Caco-2 (cell line): ENCODE results near the gene SLC31A2. TPM values are rescaled to one million over a fixed set of nuclear protein-coding genes. Genes with fewer than 3 reads are reported as not detected.

Source experiments
- BruUV-seq: library from RNA; stranded (reverse); fragments of 400-500 nt; replicated peaks from 2 replicates; lab custom pipeline; 2021; lab: Mats Ljungman, UMichigan
- CTCF ChIA-PET: fragments of 300-600 bp; sonication (Branson Sonifier 250); formaldehyde crosslinking; loops from one replicate; lab custom pipeline; 2022; ENCODE audit warnings: antibody characterized with exemption; lab: Charles Lee
- POLR2A ChIA-PET: fragments of 300-600 bp; sonication (Branson Sonifier 250); formaldehyde crosslinking; loops from one replicate; lab custom pipeline; 2022; ENCODE audit warnings: antibody characterized with exemption; lab: Charles Lee
- DNase-seq, 2 experiments: peaks; one replicate each; pipeline versions ENCODE4 v3.0.0 to v3.0.0-alpha.2; 2020 to 2022
- H3K27me3 ChIP-seq: replicated peaks from 2 replicates; pipeline ENCODE4 v1.6.0; 2011; ENCODE audit warnings: low read length; ENCODE audit not compliant: control insufficient read depth, insufficient read depth
- H3K36me3 ChIP-seq: 2 replicates; pipeline ENCODE4 v1.5.1; 2011; ENCODE audit warnings: low read length; ENCODE audit not compliant: control insufficient read depth, insufficient read depth
- H3K4me1 ChIP-seq: fragments of 250-450 bp; sonication (Bioruptor Pico); 2 replicates; pipeline ENCODE4 v1.5.1; 2020; ENCODE audit warnings: mild to moderate bottlenecking
- H3K4me3 ChIP-seq: 2 replicates; pipeline ENCODE4 v1.5.1; 2011; ENCODE audit warnings: low read depth, mild to moderate bottlenecking, control low read depth, low read length
- H3K9me3 ChIP-seq: fragments of 250-450 bp; sonication (Bioruptor Pico); 2 replicates; pipeline ENCODE4 v1.5.1; 2020; ENCODE audit warnings: mild to moderate bottlenecking, moderate library complexity
- H3K27ac Mint-ChIP-seq: one replicate; pipeline ENCODE4 v1.8.0; 2022; ENCODE audit warnings: mixed read lengths; ENCODE audit not compliant: unreplicated experiment
- H3K27me3 Mint-ChIP-seq: one replicate; pipeline ENCODE4 v1.8.0; 2022; ENCODE audit warnings: mixed read lengths; ENCODE audit not compliant: insufficient read depth, unreplicated experiment
- H3K36me3 Mint-ChIP-seq: one replicate; pipeline ENCODE4 v1.8.0; 2022; ENCODE audit warnings: mild to moderate bottlenecking, mixed read lengths; ENCODE audit not compliant: insufficient read depth, unreplicated experiment
- H3K4me1 Mint-ChIP-seq: one replicate; pipeline ENCODE4 v1.8.0; 2022; ENCODE audit warnings: low read depth, mixed read lengths; ENCODE audit not compliant: unreplicated experiment
- H3K4me3 Mint-ChIP-seq: one replicate; pipeline ENCODE4 v1.8.0; 2022; ENCODE audit warnings: mild to moderate bottlenecking, moderate library complexity, mixed read lengths; ENCODE audit not compliant: unreplicated experiment
- H3K9me3 Mint-ChIP-seq: one replicate; pipeline ENCODE4 v1.8.0; 2022; ENCODE audit warnings: mixed read lengths; ENCODE audit not compliant: unreplicated experiment
- CTCF ChIP-seq, 2 experiments: fragments of 200-600 bp in 1 of 2; IDR thresholded peaks; 1 replicate in 1 of 2; 2 replicates in 1 of 2; pipeline versions ENCODE4 v1.5.1 to v1.8.0; 2011 to 2022; ENCODE audit warnings: antibody characterized with exemption in 1 of 2, control low read depth in 1 of 2, inconsistent platforms in 1 of 2, low read depth in 1 of 2, low read length in 1 of 2, mild to moderate bottlenecking in 1 of 2, moderate library complexity in 1 of 2; ENCODE audit not compliant: insufficient read depth in 1 of 2, severe bottlenecking in 1 of 2, unreplicated experiment in 1 of 2
- intact Hi-C: fragments of 100-400 bp; cut with micrococcal nuclease; formaldehyde crosslinking; loops from one replicate; pipeline ENCODE4 v1.10.0; 2022; ENCODE audit not compliant: unreplicated experiment
- total RNA-seq: library from RNA; stranded (reverse); gene quantifications from 2 replicates; pipeline ENCODE4 v1.2.3, GENCODE V29; 2022

SLC31A2 gene
- total RNA-seq, 1 experiment from 2014 or later: 5.1 TPM

DNA sequence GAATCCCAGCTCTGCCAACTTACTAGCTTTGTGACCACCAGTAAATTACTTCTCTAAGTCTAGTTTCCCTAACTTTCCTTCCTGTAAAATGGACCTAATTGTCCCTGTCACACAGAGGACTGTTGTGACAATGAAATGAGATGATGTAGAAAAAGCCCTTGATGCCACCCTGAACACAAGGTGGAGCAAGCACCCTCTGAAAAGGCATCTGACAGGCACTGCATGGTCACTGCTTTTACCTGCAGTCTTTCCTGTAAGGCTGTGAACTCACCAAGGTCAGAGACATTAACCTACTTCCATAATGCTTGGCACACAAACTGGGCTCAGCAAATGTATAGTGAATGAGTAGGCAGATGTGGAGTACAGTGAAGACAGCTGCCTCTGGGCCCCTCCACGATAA is 6.1 kb downstream of the SLC31A2 start:
- Mint-ChIP-seq H3K9me3 (no peaks in the 10 kb centered on the region), H3K36me3 (peaks cover 13% of the 10 kb centered on the region), H3K27me3 (no peaks in the 10 kb centered on the region), H3K4me1 (peaks cover 16% of the 10 kb centered on the region), H3K27ac (no peak overlapping the region), H3K4me3 (no peak overlapping the region)
- POLR2A ChIA-PET: no interaction called here
- no TSS peak for BruUV-seq
- H3K4me1 ChIP-seq: peaks cover 11% of the 10 kb centered on the region
- TF ChIP-seq CTCF (IDR thresholded peaks at IDR 0.05; ENCODE audit: insufficient read depth in 1 of 2, low read depth in 1 of 2, low read length in 1 of 2, severe bottlenecking in 1 of 2, unreplicated experiment in 1 of 2): no peak
- H3K36me3 ChIP-seq: peaks cover 3% of the 10 kb centered on the region; the same call in 1 of the 2 replicates
- H3K27me3 ChIP-seq: no peaks in the 10 kb centered on the region
- intact Hi-C loops: no loop called here
- CTCF ChIA-PET: no interaction called here
- H3K9me3 ChIP-seq: no peaks in the 10 kb centered on the region
- DNase-seq: no peak
- no peak overlapping the region for H3K4me3 ChIP-seq

- peaks cover 21% of the 10 kb centered on the region for H3K36me3 Mint-ChIP-seq
- no peaks in the 10 kb centered on the region for H3K27me3 Mint-ChIP-seq
- H3K9me3 ChIP-seq: no peaks in the 10 kb centered on the region
- H3K4me3 Mint-ChIP-seq: no peak overlapping the region
- CTCF ChIA-PET: no interaction called here
- H3K27ac Mint-ChIP-seq: no peak overlapping the region
- POLR2A ChIA-PET: no interaction called here
- TF ChIP-seq CTCF (IDR thresholded peaks at IDR 0.05; ENCODE audit: insufficient read depth in 1 of 2, low read depth in 1 of 2, low read length in 1 of 2, severe bottlenecking in 1 of 2, unreplicated experiment in 1 of 2): no peak
- peaks cover 5% of the 10 kb centered on the region for H3K36me3 ChIP-seq
- H3K27me3 ChIP-seq: no peaks in the 10 kb centered on the region
- no peak overlapping the region for H3K4me3 ChIP-seq
- H3K4me1 ChIP-seq: no peaks in the 10 kb centered on the region
- no TSS peak for BruUV-seq
- intact Hi-C loops: no loop called here
- peaks cover under 1% of the 10 kb centered on the region for H3K4me1 Mint-ChIP-seq
- H3K9me3 Mint-ChIP-seq: no peaks in the 10 kb centered on the region
- no peak for DNase-seq
Measured at GRCh38 chr9:113158446-113158845, 7.6 kb downstream of the SLC31A2 start.

DNA sequence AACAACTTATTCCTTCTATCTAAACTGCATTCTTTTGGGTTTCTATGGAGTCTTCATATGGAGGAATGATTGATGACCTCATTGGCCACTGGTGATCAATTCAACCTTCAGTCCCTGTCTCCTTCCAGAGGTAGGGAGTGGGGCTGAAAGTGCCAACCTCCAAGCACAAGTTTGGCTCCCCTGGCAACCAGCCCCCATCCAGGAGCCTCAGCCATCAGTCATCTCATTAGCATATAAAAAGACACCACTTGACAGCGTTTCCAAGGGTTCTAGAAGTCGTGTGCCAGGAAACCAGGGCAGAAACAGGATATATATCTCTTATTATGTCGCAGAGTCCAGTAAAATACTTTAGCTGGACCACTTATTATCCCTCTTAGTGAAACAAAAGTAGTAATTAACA is 9.8 kb downstream of the SLC31A2 start:
- H3K4me1 ChIP-seq: no peaks in the 10 kb centered on the region
- no peak for DNase-seq
- Mint-ChIP-seq H3K4me1 (no peaks in the 10 kb centered on the region), H3K9me3 (no peaks in the 10 kb centered on the region), H3K36me3 (peaks cover 26% of the 10 kb centered on the region), H3K27ac (no peak overlapping the region), H3K27me3 (no peaks in the 10 kb centered on the region), H3K4me3 (no peak overlapping the region)
- CTCF ChIA-PET: no interaction called here
- POLR2A ChIA-PET: no interaction called here
- no TSS peak for BruUV-seq
- no peaks in the 10 kb centered on the region for H3K27me3 ChIP-seq
- no peak for TF ChIP-seq CTCF (IDR thresholded peaks at IDR 0.05; ENCODE audit: insufficient read depth in 1 of 2, low read depth in 1 of 2, low read length in 1 of 2, severe bottlenecking in 1 of 2, unreplicated experiment in 1 of 2)
- intact Hi-C loops: no loop called here
- no peaks in the 10 kb centered on the region for H3K9me3 ChIP-seq
- peaks cover 5% of the 10 kb centered on the region for H3K36me3 ChIP-seq
- H3K4me3 ChIP-seq: no peak overlapping the region
